ENCODE measurements around the gene UTP25.

- TF ChIP-seq POLR2A (IDR thresholded peaks at IDR 0.05) (no peak), CTCF (IDR thresholded peaks at IDR 0.05) (no peak), EP300 (IDR thresholded peaks at IDR 0.05) (no peak)
Observed at GRCh38 chr1:209896346-209896745, 68.6 kb downstream of the UTP25 start.

Measured in tibial nerve (tissue), 4 donors.